ENCODE measurements around the gene MRNIP. TPM values are rescaled to one million over a fixed set of nuclear protein-coding genes. Genes with fewer than 3 reads are reported as not detected.

Gene MRNIP
- total RNA-seq, 1 experiment from 2014 or later, result 31.1 TPM

DNA sequence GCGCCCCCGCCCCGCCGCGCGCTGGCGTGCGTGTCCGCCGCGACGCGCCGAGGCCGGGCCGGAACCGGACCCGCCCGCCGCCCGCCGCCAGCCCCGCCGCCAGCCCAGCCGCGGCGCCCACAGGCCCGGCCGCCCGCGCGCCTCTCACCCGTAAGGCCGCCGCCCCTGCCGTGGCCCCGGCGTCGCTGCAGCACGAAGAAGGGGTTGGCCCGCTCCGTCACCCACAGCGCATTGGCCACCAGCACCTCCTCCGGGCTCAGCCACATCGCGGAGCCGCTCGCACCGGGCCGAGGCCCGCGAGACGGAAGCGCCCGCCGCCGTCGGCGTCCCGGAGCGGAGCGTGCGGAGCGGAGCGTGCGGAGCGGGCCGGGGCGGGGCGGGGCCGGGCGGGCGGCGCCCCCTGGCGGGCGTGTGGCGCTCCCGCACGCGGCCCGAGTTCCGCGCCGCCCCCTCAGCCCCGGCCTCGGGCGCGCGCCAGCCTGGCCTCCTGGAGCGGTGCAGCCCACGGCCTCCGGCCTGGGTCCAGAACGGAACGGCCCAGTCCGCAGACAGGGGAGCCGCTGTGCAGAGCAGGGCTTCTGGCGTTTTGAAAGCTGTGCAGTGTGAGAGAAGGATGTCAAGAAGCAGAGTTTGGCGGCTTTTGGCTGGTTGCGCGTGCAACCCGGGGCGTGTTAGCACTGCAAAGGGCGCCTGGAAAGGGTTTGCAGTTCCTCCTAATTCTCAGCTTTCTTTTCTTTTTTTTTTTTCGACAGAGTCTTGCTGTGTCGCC, 49.1 kb upstream of the MRNIP start, which contains the start of gene TBC1D9B:
Gene TBC1D9B, minus strand, starts transcription at position 342 of the 769 bp plus-strand sequence. Its CDS starts 76 bp downstream, at position 266.
- H4K8ac ChIP-seq (replicated peaks; ENCODE audit: insufficient read length, low read depth, low read length), result no peak within 1 kb of the TSS
- peaks cover 2% of the 10 kb centered on the region for H3K27me3 Mint-ChIP-seq (ENCODE audit: low read depth)
- peaks cover 0 to 11% of the 10 kb centered on the region in 2 experiments; a peak in 3 of 4 replicates for H3K4me1 Mint-ChIP-seq
- no peaks in the 10 kb centered on the region for H3K27me3 ChIP-seq (ENCODE audit: insufficient read depth, low read length)
- H3K4ac ChIP-seq (ENCODE audit: low read depth, low read length), result no peak within 1 kb of the TSS
- H4K5ac ChIP-seq (ENCODE audit: insufficient read length, low read depth, low read length), result no peak within 1 kb of the TSS
- H4K20me1 ChIP-seq (ENCODE audit: control insufficient read depth, insufficient read depth, insufficient read length), result no peaks in the 10 kb centered on the region
- H3K9me3 Mint-ChIP-seq, result no peaks in the 10 kb centered on the region; a peak in 1 of 5 replicates
- H3K27ac Mint-ChIP-seq, result peak within 1 kb of the TSS in 1 of 3 experiments; percentile 72; a peak in 2 of 7 replicates
- H3K79me1 ChIP-seq (ENCODE audit: insufficient read depth, low read depth, low read length, poor library complexity, severe bottlenecking), result no peaks in the 10 kb centered on the region
- no peak within 1 kb of the TSS for H2BK15ac ChIP-seq (ENCODE audit: low read depth, low read length)
- H2BK20ac ChIP-seq (ENCODE audit: low read depth, low read length, poor library complexity, severe bottlenecking), result no peak within 1 kb of the TSS
- H3K27ac ChIP-seq (ENCODE audit: insufficient read length, low read depth, low read length), result no peak within 1 kb of the TSS
- H2BK5ac ChIP-seq (ENCODE audit: insufficient read length, low read length), result no peak within 1 kb of the TSS
- H2BK12ac ChIP-seq (ENCODE audit: insufficient read length, low read depth, low read length), result no peak within 1 kb of the TSS
- H3K79me2 ChIP-seq (ENCODE audit: insufficient read depth, low read length), result no peaks in the 10 kb centered on the region
- no peaks in the 10 kb centered on the region for H3K9me3 ChIP-seq (ENCODE audit: control insufficient read depth, low read depth, low read length)
- H3K4me2 ChIP-seq (ENCODE audit: insufficient read depth, insufficient read length, low read length), result peak within 1 kb of the TSS; percentile 76
- H3K18ac ChIP-seq (ENCODE audit: insufficient read length, low read depth, low read length), result peak within 1 kb of the TSS; percentile 62
- H3K9ac ChIP-seq (ENCODE audit: extremely low read depth, insufficient read length, low read length), result no peak within 1 kb of the TSS
- H2BK120ac ChIP-seq (ENCODE audit: low read depth, low read length, poor library complexity, severe bottlenecking), result no peak within 1 kb of the TSS
- H4K91ac ChIP-seq (ENCODE audit: insufficient read length, low read depth, low read length), result no peak within 1 kb of the TSS
- peak within 1 kb of the TSS; percentile 96 for H3K14ac ChIP-seq (ENCODE audit: insufficient read depth, low read length)
- peaks cover 4% of the 10 kb centered on the region for H3K23me2 ChIP-seq (ENCODE audit: insufficient read length, low read depth, low read length, poor library complexity, severe bottlenecking)
- H3K4me3 Mint-ChIP-seq, result peak within 1 kb of the TSS; percentile 76 to 87
- H3T11ph ChIP-seq (ENCODE audit: low read length), result no peak within 1 kb of the TSS
- H2AFZ ChIP-seq (ENCODE audit: low read length), result no peak within 1 kb of the TSS
- no peak within 1 kb of the TSS for H3K23ac ChIP-seq (ENCODE audit: insufficient read length, low read depth, low read length)
- no CpG with 5 or more reads among the region's 105 CpGs for WGBS (ENCODE audit: extremely low coverage, insufficient read length, low lambda C conversion rate)
- TF ChIP-seq, protein P1, sequence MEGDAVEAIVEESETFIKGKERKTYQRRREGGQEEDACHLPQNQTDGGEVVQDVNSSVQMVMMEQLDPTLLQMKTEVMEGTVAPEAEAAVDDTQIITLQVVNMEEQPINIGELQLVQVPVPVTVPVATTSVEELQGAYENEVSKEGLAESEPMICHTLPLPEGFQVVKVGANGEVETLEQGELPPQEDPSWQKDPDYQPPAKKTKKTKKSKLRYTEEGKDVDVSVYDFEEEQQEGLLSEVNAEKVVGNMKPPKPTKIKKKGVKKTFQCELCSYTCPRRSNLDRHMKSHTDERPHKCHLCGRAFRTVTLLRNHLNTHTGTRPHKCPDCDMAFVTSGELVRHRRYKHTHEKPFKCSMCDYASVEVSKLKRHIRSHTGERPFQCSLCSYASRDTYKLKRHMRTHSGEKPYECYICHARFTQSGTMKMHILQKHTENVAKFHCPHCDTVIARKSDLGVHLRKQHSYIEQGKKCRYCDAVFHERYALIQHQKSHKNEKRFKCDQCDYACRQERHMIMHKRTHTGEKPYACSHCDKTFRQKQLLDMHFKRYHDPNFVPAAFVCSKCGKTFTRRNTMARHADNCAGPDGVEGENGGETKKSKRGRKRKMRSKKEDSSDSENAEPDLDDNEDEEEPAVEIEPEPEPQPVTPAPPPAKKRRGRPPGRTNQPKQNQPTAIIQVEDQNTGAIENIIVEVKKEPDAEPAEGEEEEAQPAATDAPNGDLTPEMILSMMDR (conservative IDR thresholded peaks at IDR 0.05), result peak; percentile 36; the same call in 2 of the 3 replicates
- peaks cover 9 to 28% (median 23%) of the 10 kb centered on the region in 3 experiments for H3K36me3 Mint-ChIP-seq (ENCODE audit: insufficient read depth in 1 of 3, low read depth in 3 of 3)
- no peak within 1 kb of the TSS for H2AK5ac ChIP-seq (ENCODE audit: insufficient read length, low read length)
- H3K56ac ChIP-seq (ENCODE audit: insufficient read length, low read depth, low read length), result no peak within 1 kb of the TSS
- DNase-seq, result peak; percentile 59
- H3K4me1 ChIP-seq (ENCODE audit: insufficient read depth, low read length), result no peaks in the 10 kb centered on the region

All from H9 (cell line).